Pulmonary artery endothelial cell (primary cell): ENCODE measurements around the gene LGALS7B. TPM values are rescaled to one million over a fixed set of nuclear protein-coding genes. Genes with fewer than 3 reads are reported as not detected.
"Not testable (repeated sequence)": the region's sequence is repeated elsewhere in the genome, so short reads cannot be mapped to it uniquely, and the experiment has no call there.

Experiments
- DNase-seq: peaks from one replicate; pipeline ENCODE4 v3.0.0-alpha.2; 2011; ENCODE audit warnings: low read depth, low spot score
- total RNA-seq: library from RNA; depleted of rRNA; stranded (reverse); fragments of >200 nt; gene quantifications from 2 replicates; pipeline ENCODE4 v1.2.3, GENCODE V29; 2014

Gene LGALS7B
- not detected in 2 replicates for total RNA-seq

DNA sequence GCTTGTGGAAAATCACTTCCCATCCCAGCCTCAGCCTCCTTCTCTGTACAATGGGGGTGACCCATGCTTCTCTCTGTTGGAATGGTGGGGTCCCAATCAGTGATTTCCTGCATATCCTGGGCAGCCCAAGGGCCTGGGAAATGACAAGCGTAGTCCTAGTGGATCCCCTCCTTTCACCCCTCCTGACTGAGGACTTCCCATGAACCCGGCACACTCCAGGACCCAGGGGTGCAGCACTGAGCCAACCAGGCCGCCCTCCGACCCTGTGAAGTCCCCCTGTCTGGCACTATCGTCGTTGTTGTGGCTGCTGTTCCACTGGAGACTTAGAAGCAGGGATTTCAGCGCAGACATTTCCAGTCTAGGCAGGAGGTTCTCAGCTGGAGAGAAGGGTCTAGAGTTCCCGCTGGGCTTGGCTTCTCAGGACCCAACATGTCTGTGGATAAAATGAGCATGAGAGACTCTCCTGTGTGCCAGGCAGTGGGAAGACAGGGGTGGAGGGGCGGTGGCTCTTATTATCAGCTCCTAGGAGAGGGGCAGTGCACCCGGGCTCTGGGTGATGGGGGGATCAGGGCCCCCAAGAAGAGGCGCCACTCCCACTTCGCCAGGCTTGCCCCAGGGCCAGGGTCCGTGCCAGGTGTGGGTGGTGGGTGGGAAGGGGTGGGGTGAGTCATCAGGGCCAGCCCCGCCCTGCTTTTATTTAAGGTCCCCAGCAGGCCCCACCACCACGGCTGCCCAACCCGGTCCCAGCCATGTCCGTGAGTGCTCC lies at the start of gene LGALS7B:
Gene LGALS7B, plus strand, starts transcription at position 723 of the 766 bp plus-strand sequence. Its CDS starts 27 bp downstream, at position 750.
- DNase-seq = no peak

DNA sequence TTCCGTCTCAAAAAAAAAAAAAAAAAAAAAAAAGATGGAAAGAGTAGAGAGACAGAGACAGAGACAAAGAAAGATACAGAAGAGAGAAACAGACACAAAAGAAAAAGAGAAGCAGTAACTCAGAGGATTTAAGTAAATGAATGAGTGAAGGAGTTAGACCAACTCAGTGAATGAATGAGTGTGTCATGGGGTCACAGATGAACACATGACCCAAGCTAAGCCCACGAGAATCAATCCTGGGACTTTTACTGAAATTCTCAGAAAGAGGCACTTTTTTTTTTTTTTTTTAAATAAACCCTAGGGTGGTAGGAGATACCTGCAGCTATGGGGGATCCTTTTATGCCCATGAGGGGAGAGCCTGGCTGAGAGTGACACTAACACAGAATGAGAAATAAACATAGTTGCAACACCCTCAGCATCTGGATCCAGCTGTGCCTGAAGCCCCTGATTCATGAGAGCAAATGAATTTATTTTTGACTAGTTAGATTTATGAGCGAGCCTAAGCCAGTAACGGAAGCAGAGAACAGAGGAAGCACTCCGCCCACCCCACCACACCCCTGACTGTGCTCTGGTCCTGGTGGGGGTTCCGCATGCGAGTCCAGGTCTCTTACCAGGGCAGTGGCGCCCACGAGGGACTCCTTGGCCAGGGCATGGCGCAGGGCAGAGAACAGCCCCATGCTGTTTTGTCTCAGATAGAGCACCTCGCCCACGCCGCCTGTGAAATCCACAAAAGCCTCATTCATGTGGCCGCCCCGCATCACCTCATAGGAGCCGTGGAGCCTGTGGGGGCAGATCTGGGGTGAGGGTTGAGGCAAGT lies 49.4 kb upstream of the LGALS7B start:
- DNase-seq = no peak

DNA sequence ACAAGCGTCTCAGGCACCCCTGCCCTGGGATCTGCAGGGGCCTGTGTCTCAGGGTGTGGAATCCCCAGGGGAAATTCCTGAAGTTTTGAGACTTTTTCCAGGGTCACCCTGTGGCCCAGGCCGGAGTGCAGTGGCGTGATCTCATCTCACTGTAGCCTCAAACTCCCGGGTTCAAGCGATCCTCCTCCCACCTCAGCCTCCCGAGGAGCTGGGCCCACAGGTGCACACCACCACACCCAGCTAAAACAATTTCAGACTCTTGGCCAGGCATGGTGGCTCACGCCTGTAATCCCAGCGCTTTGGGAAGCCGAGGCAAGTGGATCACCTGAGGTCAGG lies 48.8 kb upstream of the LGALS7B start:
- no peak for DNase-seq

DNA sequence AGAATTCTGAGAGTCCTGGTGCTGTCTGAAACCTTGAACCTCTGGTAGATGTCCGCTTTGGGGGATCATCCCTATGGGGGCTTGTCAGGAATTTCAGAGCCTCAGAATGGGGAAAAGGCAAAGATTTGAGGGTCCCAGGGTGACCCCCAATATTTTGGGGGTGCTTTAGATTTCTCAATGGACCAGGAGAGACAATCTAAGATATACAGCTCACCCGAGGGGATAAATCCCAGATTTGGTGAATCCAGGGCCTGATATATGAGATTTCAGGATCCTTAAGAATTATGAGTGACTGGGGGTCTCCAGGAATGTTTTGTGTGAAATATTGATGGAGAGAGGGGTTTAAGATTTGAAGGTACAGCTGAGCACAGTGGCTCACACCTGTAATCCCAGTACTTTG lies 48.1 kb upstream of the LGALS7B start:
- no peak for DNase-seq

DNA sequence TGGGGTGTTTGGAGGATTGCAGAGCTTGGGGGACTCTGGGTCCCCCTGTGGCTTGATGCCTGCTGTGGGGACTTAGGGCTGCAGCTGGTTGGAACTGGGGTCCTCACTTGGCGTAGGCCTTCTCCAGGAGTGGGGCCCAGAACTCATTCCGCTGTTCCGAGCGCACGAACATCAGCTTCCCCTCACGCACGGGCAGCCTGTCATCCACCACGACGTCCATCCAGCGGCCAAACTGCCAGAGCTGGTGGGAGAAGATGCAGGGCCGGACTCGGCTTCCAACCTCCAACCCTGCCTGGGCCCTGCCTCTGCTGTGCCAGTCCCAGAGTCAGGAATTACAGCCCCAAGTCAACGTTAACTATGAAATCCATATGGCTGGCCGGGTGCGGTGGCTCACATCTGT lies 47.3 kb upstream of the LGALS7B start:
- no peak for DNase-seq

DNA sequence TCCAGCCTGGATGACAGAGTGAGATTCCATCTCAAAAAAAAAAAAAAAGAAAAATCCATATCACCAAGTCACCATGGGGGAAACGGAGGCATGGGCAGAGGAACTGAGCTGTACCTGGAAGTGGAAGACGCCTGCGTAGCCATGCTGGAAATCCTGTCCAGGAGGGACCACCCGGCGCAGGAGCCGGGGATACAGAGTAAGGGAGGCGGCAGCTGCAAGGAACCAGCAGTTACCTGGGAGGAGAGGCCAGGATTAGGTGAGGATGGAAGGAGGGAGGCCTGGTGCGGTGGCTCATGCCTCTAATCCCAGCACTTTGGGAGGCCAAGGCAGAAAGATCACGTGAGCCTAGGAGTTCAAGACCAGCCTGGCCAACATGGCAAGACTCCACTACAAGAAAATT lies 46.7 kb upstream of the LGALS7B start:
- DNase-seq = no peak

DNA sequence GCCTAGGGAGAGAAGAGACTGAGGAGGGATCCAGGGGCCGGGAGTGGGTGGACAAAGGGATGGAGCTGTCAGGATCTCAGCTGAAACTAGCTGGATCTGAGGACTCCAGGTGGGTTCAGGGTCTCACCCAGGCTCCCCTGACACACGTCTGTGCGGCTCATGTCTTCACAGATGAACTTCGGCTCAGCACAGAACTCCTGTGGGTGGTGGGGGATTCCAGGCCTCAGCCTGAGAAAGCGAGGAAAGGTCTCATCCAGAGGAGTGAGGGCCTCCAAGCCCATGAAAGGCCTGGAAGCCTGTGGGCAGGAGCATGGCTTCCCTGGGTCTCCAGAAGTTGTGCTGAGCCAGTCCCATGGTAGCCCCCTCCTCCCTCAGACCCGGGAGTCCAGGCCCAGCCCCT lies 46.1 kb upstream of the LGALS7B start:
- DNase-seq = no peak

DNA sequence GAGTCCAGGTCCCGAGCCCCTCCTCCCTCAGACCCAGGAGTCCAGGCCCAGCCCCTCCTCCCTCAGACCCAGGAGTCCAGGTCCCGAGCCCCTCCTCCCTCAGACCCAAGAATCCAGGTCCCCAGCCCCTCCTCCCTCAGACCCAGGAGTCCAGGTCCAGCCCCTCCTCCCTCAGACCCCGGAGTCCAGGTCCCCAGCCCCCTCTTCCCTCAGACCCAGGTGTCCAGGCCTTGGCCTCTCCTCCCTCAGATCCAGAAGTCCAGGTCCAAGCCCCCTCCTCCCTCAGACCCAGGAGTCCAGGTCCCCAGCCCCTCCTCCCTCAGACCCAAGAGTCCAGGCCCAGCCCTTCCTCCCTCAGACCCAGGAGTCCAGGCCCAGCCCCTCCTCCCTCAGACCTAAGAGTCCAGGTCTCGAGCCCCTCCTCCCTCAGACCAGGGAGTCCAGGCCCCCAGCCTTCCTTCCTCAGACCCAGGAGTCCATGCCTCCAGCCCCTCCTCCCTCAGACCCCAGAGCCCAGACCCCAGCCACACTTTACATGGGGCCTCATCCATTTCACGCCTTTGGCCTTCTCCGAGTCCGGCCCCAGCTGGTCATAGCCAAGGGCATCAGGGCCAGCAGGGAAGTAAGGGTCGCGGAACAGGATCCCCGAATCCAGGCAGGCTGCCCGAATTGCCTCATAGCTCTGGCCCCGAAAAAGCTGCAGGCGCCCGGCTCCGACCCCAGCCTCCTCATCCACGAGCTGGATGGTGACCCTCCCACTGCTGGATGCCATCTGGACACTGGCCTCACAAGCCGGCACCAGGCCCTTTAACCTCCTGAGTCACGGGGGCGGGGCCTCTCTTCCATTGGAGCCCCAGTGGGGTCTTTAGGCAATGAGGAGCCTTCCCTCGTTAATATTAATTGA lies 45.4 kb upstream of the LGALS7B start:
- no peak for DNase-seq

DNA sequence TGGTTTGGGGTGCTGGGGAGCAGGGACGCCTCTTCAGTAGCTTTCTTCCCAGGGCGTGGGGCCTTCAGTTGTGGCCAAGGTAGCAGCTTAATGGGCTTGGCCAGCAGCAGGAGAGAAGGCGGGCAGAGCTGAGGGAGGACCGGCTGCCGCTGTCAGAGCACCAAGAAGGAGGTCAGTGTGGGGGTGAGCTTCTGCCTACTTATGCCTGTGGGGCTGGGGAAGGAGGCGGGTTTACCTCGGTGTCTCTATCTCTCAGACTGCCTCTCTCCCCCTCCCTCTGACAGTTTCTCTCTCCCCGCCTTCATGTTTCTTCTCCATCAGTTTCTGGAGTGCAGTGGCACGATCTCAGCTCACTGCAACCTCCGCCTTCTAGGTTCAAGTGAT lies 44.7 kb upstream of the LGALS7B start, which contains the start of gene CAPN12:
Gene CAPN12, minus strand, starts transcription at position 177 of the 384 bp plus-strand sequence. CDS start 309 bp downstream, outside the sequence.
- no peak for DNase-seq

DNA sequence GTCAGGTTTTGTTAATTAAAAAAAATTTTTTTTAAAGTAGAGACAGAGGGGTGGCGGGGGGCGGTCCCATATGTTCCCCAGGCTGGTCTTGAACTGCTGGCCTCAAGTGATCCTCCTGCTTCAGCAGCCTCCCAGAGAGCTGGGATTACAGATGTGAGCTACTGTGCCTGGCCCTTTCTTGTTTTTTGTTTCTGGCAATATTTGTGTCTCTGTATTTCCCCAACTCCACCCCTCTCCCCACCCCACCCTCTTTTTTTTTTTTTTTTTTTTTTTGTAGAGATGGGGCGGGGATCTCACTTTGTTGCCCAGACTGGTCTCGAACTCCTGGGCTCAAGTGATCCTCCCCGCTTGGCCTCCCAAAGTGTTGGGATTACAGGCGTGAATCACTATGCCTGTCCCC lies 44.1 kb upstream of the LGALS7B start:
- DNase-seq = no peak

DNA sequence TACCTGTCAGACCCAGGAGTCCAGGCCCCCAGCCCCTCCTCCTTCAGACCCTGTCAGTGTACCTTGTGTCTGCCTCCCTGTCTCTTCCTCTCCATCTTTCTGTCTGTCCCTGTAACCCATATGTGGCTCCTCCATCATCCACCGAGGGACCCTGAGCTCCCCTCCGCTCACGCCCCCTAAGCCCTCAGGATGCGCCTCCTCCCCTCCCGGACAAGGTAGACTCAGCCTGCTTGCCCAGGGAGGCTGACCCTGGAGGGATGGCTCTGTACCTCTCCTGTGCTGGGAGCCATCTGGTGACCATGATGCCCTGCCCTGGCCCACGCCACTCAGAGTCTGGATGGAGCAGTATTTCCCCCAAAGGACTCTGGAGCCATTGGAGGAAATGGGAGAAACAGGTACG lies 43.7 kb upstream of the LGALS7B start:
- DNase-seq = no peak

DNA sequence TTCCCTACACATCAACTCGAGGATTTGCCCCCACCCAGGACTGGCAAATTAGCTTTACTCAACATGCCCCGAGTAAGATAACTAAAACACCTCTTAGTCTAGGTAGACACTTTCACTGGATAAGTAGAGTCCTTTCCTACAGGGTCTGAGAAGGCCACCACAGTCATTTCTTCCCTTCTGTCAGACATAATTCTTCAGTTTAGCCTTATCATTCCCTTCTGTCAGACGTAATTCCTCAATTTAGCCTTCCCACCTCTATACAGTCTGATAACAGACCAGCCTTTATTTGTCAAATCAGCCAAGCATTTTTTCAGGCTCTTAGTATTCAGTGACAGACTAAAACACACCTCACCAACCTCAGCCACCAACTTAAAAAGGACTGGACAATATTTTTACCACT lies 35.2 kb upstream of the LGALS7B start:
- DNase-seq = not testable (repeated sequence)

DNA sequence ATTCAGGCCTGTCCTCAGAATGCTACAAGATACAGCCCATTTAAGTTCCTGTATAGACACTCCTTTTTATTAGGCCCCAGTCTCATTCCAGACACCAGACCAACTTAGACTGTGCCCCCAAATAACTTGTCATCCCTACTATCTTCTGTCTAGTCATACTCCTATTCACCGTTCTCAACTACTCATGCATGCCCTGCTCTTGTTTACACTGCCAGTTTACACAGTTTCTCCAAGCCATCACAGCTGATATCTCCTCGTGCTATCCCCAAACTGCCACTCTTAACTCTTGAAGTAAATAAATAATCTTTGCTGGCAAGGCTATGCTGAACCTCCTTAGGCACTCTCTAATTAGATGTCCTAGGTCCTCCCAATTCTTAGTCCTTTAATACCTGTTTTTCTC lies 34.8 kb upstream of the LGALS7B start:
- DNase-seq = not testable (repeated sequence)

DNA sequence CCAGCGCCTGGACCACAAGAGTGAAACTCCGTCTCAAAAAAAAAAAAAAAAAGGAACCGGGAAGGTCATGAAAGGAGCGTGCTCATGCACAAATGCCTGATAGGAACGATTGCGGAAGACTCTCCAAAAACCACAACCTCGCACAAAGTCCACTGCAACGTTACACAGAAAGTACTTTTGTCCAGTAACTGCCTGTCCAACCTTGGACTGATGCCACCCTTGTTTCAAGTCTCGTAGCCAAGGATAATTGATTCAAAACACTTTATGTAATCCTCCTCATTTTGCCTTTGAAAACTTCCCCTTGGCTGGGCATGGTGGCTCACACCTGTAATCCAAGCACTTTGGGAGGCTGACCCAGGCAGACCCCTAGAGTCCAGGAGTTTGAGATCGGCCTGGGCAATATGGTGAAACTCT lies 29.4 kb upstream of the LGALS7B start:
- DNase-seq = no peak

DNA sequence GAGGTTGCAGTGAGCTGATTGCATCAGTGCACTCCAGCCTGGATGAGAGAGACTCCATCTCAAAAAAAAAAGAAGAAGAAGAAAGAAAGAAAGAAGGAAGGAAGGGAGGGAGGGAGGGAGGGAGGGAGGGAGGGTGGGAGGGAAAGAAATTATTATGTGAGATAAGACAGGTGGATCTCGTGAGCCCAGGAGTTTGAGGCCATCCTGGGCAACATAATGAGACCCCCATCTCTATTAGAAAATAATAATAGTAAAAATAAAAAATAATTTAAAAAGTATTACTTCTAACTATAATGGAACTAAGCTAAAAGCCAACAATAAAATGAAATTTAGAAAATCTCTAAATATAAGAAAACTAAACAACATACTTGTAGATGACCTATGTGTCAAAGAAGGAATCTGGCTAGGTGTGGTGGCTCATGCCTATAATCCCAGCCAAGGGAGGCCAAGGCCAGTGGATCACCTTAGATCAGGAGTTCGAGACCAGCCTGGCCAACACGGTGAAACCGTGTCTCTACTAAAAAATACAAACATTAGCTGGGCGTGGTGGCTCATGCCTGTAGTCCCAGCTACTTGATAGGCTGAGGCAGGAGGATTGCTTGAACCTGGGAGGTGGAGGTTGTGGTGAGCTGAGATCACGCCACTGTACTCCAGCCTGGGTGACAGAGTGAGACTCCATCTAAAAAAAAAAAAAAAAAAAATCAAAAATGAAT lies 28.0 kb upstream of the LGALS7B start:
- DNase-seq = not testable (repeated sequence)

DNA sequence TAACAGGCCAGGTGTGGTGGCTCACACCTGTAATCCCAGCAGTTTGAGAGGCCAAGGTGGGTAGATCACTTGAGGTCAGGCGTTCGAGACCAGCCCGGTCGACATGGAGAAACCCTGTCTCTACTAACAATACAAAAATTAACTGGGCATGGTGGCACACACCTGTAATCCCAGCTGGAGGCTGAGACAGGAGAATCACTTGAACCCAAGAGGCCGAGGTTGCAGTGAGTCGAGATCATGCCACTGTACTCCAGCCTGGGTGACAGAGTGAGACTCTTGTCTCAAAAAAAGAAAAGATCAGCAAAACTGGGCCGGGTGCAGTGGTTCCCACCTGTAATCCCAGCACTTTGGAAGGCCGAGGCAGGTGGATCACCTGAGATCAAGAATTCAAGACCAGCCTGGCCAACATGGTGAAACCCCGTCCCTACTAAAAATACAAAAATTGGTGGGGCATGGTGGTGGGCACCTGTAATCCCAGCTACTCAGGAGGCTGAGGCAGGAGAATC lies 27.1 kb upstream of the LGALS7B start:
- DNase-seq = not testable (repeated sequence)

DNA sequence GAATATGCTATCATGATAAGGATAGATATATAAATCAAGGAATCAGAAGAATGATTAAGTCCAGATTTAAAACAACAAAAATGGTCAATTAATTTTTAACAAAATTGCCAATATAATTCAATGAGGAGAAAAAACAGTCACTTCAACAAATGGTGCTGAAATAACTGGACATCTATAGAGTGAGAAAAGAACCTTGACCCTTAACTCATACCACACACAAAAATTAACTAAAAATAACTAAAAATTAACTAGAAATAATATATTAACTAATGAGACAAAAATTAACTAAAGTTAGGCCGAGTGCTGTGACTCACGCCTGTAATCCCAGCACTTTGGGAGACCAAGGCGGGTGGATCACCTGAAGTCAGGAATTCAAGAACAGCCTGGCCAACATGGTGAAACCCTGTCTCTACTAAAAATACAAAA lies 25.2 kb upstream of the LGALS7B start:
- no peak for DNase-seq

DNA sequence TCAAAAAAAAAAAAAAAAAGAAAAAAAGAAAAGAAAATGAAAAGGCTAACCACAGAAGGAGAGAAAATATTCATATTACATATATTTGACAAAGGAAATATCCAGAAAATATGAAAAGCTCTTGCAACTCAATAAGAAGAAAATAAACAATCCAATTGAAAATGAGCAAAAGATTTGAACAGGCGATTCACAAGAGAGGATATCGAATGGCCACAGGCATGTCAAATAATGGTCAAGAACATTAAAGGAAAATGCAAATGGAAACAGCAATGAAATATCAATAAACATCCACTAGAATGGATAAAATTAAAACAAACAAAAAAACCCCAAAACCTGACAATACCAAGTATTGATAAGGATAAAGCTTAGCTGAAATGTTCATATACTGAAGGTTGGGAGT lies 23.8 kb upstream of the LGALS7B start:
- DNase-seq = no peak

DNA sequence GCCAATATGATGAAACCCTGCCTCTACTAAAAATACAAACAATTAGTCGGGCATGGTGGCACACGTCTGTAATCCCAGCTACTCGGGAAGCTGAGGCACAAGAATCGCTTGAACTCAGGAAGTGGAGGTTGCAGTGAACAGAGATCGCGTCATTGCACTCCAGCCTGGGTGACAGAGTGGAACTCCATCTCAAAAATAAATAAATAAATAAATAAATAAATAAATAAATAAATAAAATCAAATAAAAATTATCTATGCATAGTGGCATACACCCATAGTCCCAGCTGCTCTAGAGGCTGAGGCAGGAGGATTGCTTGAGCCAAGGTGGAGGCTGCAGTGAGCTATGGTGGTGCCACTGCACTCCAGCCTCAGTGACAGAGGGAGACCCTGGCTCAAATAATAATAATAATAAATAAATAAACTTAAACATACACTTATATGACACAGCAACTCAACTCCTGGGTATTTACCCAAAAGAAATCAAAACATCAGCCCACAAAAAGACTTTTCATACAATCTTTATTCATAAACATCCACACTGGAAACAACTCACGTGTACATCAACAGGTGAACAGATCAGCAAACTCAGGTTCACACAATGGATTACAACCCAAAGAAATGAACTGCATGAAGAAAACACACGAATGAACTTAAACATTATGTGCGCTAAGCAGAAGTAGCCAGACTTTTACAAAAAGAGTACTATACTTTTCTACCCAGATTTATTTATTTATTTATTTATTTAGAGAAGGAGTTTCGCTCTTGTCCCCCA lies 22.5 kb upstream of the LGALS7B start:
- no peak for DNase-seq

DNA sequence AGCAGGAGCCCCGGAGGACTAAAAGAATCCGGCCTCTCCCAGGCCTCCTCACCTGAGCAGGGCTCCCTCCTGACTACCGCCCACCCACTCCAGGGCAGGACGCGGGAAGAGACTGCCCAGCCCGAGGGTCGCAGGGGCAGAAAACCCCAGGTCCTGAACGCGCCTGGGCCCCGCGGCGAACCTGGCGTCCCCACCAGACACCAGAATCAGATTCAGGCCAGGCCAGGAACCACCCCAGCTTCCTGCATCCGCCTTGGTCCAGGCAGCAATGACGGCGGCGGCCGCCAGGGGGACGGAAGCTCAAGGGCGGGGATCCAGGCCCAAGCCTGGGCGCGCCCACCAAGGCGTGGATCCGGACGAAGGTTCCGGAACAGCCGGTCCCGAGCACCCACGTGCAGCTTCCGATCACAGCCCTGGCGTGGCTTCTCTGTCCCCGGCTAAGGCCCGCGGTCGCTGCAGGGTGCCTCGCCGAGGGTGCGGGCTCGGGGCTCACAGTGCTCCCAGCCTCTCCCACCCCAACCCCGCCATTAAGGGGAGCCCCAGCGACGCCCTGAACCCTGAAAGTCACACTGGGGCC lies 19.3 kb upstream of the LGALS7B start:
- DNase-seq = peak; percentile 24
